Activated CD4-positive, alpha-beta T cell treated with anti-CD3 and anti-CD28 coated beads, Interleukin-2, amount 10 ng/mL, durations not matched to agents 24 days and 14 days (primary cell): Measurements from ENCODE around the gene TBK1. TPM values are rescaled to one million over a fixed set of nuclear protein-coding genes. Genes with fewer than 3 reads are reported as not detected.

ENCODE experiments used
- DNase-seq: peaks from one replicate; pipeline ENCODE4 v3.0.0; 2022
- H3K27ac Mint-ChIP-seq: one replicate; pipeline ENCODE4 v1.8.0; 2022; ENCODE audit warnings: mild to moderate bottlenecking, mixed read lengths
- H3K27me3 Mint-ChIP-seq: one replicate; pipeline ENCODE4 v1.8.0; 2022; ENCODE audit warnings: mixed read lengths
- H3K36me3 Mint-ChIP-seq: one replicate; pipeline ENCODE4 v1.8.0; 2022; ENCODE audit warnings: low read depth, mild to moderate bottlenecking, mixed read lengths
- H3K4me1 Mint-ChIP-seq: one replicate; pipeline ENCODE4 v1.8.0; 2021; ENCODE audit warnings: mixed read lengths
- H3K4me3 Mint-ChIP-seq: one replicate; pipeline ENCODE4 v1.8.0; 2022; ENCODE audit warnings: mild to moderate bottlenecking, moderate library complexity, mixed read lengths
- H3K9me3 Mint-ChIP-seq: one replicate; pipeline ENCODE4 v1.8.0; 2021; ENCODE audit warnings: mixed read lengths
- intact Hi-C: fragments of 100-400 bp; cut with micrococcal nuclease; formaldehyde crosslinking; loops from one replicate; pipeline ENCODE4 v1.15.1; 2023
- total RNA-seq: library from RNA; stranded (reverse); gene quantifications from 2 replicates; pipeline ENCODE4 v1.2.3, GENCODE V29; 2022

TBK1 gene
- total RNA-seq, 1 donor from 2014 or later, result 32.9 TPM

DNA sequence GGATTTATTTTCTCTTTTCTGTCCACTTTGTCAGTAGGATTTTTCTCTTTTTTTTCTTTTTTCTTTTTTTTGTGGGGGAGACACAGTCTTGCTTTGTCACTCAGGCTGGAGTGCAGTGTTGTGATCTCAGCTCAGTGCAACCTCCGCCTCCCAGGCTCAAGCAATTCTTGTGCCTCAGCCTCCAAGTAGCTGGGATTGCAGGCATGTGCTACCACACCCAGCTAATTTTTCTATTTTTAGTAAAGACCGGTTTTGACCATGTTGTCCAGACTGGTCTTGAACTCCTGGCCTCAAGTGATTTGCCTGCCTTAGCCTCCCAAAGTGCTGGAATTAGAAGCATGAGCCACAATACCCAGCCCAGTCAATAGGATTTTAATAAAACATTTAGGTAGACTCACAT lies 21.0 kb upstream of the TBK1 start:
- Mint-ChIP-seq H3K4me3 (no peak overlapping the region), H3K27ac (no peak overlapping the region), H3K4me1 (peaks cover 3% of the 10 kb centered on the region), H3K36me3 (peaks cover 80% of the 10 kb centered on the region), H3K9me3 (no peaks in the 10 kb centered on the region), H3K27me3 (no peaks in the 10 kb centered on the region)
- intact Hi-C loops, result no loop called here
- no peak for DNase-seq

DNA sequence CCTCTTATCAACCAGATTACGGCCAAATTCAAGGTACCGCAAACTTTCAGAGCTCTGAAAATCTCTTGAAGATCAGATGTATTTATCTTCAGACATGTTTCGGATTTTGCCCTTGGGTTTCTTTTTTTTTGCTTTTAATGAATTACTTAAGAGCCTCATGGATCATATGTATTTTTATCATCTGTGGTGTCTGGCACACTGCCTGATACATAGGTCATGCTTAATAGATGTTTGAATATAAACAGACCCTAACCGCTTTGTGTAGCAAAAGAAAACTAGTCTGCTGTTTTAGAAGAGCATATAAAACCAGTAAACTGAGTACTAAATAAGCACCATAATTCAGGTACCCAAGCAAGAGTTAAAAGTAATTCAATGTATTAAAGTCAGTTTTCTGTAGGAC lies 20.1 kb upstream of the TBK1 start:
- Mint-ChIP-seq H3K4me3 (no peak overlapping the region), H3K4me1 (peaks cover 3% of the 10 kb centered on the region), H3K36me3 (peaks cover 75% of the 10 kb centered on the region), H3K27ac (no peak overlapping the region), H3K27me3 (no peaks in the 10 kb centered on the region), H3K9me3 (no peaks in the 10 kb centered on the region)
- no peak for DNase-seq
- intact Hi-C loops, result no loop called here

DNA sequence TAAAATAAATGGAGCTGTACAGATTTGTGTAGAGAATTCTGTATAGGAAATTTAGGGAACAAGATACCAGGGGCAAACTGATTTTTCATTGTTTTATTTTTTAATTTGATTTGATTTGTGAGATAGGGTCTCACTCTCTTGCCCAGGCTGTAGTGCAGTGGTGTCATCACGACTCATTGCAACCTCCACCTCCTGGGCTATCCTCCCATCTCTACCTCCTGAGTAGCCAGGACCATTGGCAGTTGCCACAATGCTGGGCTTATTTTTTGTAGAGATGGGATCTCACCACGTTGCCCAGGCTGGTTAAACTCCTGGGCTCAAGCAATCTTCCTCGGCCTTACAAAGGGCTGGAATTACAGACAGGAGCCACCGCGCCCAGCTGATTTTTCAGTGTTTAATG lies 18.0 kb upstream of the TBK1 start:
- Mint-ChIP-seq H3K4me3 (no peak overlapping the region), H3K9me3 (no peaks in the 10 kb centered on the region), H3K36me3 (peaks cover 79% of the 10 kb centered on the region), H3K4me1 (peaks cover 3% of the 10 kb centered on the region), H3K27ac (no peak overlapping the region), H3K27me3 (no peaks in the 10 kb centered on the region)
- intact Hi-C loops, result no loop called here
- DNase-seq, result no peak

DNA sequence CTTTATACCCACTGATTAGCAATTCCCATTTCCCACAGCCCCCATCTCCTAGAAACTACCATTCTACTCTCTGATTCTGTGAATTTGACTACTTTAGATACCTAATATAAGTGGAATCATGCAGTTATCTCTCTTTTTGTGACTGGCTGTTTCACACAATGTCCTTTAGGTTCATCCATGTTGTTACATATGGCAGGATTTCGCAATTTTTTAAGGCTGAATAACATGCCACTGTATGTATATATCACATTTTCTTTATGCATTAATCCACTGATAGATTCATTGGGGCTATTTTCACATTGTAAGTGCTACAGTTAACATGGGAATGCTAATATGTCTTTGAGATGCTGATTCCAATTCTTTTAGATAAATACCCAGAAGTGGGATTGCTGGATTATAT lies 11.8 kb upstream of the TBK1 start:
- Mint-ChIP-seq H3K36me3 (peaks cover 59% of the 10 kb centered on the region), H3K27ac (no peak overlapping the region), H3K4me1 (peaks cover 2% of the 10 kb centered on the region)

DNA sequence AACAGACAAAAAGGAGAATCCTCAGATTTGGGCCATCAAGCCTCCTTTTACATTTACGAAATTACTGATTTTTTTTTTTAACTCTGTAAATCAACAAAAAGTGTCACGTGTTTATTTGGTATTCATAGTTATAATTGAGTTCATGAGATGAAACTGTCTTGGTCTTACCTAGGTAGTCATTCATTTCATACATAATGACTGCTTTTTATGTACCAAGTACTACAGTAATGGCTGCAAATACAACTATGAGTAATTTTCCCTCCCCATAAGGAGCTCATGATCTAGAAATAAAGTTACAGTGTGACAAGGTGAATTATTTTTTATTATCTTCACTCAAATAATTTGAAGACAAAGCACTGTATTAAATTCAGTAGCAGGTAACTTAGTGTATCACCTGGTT lies 6.4 kb upstream of the TBK1 start:
- no peak overlapping the region for H3K27ac Mint-ChIP-seq
- peaks cover 57% of the 10 kb centered on the region for H3K36me3 Mint-ChIP-seq
- no peak overlapping the region for H3K4me3 Mint-ChIP-seq
- H3K27me3 Mint-ChIP-seq, result no peaks in the 10 kb centered on the region
- H3K4me1 Mint-ChIP-seq, result peaks cover 14% of the 10 kb centered on the region
- no peaks in the 10 kb centered on the region for H3K9me3 Mint-ChIP-seq
- no peak for DNase-seq
- intact Hi-C loops, result no loop called here

More for the DNA sequence above, 11.8 kb upstream of the TBK1 start:
- Mint-ChIP-seq H3K4me3 (no peak overlapping the region), H3K27me3 (no peaks in the 10 kb centered on the region), H3K9me3 (no peaks in the 10 kb centered on the region)
- intact Hi-C loops, result no loop called here
- no peak for DNase-seq

DNA sequence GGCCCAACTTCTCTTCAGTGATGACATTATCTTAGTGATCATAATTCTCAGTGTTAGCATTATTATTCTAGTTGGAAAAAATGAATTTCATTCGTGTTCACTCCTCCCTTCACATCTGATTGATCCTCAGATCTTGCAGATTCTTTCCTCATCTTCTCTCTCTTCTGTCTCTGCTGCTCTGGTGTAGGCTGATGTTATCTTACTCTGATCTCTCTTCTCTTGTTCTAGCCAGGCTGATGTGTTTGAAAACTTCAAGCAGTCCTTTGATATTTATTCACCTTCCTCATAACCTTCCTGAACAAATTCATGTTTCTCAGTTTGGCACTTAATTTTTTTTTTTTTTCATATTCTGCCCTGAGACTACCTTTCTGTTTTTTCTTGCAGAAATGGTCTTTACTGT lies 5.6 kb upstream of the TBK1 start:
- no peaks in the 10 kb centered on the region for H3K27me3 Mint-ChIP-seq
- no peak overlapping the region for H3K4me3 Mint-ChIP-seq
- intact Hi-C loops, result no loop called here
- DNase-seq, result no peak
- no peaks in the 10 kb centered on the region for H3K9me3 Mint-ChIP-seq
- peaks cover 22% of the 10 kb centered on the region for H3K4me1 Mint-ChIP-seq
- H3K27ac Mint-ChIP-seq, result peak overlapping the region; percentile 39
- H3K36me3 Mint-ChIP-seq, result peaks cover 53% of the 10 kb centered on the region

DNA sequence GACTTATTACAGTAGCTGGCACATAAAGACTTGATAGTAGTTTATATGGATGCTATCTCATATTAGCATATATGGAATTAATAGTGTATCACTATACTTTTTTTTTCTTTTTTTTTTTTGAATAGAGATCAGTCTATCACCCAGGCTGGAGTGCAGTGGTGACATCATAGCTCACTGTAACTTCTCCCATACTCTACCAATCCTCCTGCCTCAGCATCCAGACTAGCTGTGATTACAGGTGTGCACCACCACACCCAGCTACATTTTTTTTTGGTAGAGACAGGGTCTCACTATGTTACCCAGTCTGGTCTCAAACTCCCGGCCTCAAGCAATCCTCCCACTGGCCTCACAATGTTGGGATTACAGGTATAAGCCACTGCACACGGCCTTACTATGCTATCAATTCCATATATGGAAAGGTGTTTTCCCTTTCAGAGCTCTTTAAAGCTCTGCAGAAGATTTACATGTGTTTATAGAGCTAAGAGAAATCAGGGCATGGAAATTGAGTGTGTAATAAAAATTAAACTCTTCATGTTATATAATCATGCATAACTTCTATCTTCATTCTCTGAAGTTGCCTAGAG lies 1.8 kb upstream of the TBK1 start:
- intact Hi-C loops, result no loop called here
- Mint-ChIP-seq H3K36me3 (peaks cover 33% of the 10 kb centered on the region), H3K4me3 (peak overlapping the region; percentile 98), H3K27ac (no peak overlapping the region), H3K9me3 (no peaks in the 10 kb centered on the region), H3K27me3 (no peaks in the 10 kb centered on the region), H3K4me1 (peaks cover 34% of the 10 kb centered on the region)
- DNase-seq, result no peak

DNA sequence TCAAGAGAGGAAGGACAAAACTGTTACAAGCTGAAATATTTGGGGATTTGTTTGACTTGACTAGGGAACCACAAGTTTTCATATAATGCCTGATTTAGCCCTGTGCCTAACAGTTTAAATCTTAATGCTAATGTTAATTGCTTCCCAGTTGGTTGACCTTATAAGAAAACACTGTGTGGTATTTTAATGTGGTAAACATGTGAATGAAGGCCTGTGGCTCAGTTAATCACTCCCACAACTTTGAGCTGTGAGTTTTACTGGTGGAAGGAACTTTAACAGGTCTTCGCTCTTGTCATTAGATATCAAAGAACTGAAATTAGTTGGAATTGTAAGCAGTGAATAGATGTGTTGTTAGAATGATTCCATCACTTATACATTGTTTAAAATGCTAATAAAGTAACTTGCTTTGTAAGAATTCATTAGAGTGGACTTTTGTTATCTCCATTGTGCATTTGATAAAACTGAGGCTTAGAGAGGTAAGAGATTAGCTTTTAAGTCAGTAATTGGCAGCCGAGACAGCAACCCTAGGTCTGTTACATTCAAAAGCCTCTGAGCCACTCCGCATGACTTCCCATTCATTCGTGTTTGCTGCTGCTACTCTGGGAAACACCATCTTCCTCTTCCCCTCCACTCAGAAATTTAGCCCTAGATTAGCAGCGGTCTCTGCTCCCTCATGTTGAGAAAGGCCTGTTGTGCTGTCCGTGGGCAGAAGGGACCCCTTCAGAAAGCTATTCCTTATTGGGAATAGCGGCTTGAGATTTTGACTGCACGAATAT lies 1.0 kb upstream of the TBK1 start:
- peak; percentile 66 for DNase-seq
- peaks cover 32% of the 10 kb centered on the region for H3K36me3 Mint-ChIP-seq
- peaks cover 39% of the 10 kb centered on the region for H3K4me1 Mint-ChIP-seq
- intact Hi-C loops, result no loop called here
- H3K9me3 Mint-ChIP-seq, result no peaks in the 10 kb centered on the region
- no peaks in the 10 kb centered on the region for H3K27me3 Mint-ChIP-seq
- H3K4me3 Mint-ChIP-seq, result peak overlapping the region; percentile 98
- H3K27ac Mint-ChIP-seq, result peak overlapping the region; percentile 90

DNA sequence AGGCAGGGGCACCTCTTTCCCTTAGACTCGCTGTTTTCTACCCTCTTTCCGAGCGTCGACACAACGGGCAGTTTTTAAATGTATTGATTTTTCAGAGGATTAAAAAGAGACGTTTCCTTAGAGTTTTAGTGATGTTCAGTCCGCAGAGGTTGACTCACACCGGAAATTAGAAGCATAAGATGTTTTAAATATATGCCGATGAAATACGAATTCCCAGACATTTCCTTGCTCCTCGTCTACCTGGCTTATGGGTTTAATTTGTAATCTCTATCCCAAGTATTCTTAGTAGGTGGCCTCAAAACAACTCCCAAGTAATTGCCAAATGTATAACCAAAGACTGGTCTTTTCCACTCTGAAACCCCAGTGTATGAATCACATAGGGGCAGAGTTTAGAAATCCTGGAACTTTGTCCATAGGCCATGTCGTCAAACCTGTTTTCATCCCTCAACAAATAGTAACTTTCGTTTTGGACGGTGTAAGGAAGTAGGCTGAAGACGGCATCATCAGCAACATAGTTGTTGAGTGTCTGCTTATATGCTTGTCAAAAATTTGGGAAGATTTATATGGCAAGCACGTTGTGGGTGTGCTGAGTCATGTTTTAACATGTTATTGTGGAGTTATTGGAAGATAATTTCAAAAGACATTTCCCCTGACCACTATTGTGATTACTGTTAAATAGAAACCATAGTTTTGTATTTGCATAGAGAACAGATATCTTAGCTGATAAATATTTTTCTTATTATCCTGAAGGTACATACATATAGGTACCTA lies 824 bp downstream of the TBK1 start:
- peak; percentile 67 for DNase-seq
- intact Hi-C loops, result loop anchor here (1.0 to 2.0 kb wide), 4 partner anchors 38 to 230 kb away; partner anchors contain the start of genes KICS2, RASSF3 and XPOT
- Mint-ChIP-seq H3K27ac (peak overlapping the region; percentile 98), H3K27me3 (no peaks in the 10 kb centered on the region), H3K4me1 (peaks cover 44% of the 10 kb centered on the region), H3K9me3 (no peaks in the 10 kb centered on the region), H3K36me3 (peaks cover 25% of the 10 kb centered on the region), H3K4me3 (peak overlapping the region; percentile 95)

DNA sequence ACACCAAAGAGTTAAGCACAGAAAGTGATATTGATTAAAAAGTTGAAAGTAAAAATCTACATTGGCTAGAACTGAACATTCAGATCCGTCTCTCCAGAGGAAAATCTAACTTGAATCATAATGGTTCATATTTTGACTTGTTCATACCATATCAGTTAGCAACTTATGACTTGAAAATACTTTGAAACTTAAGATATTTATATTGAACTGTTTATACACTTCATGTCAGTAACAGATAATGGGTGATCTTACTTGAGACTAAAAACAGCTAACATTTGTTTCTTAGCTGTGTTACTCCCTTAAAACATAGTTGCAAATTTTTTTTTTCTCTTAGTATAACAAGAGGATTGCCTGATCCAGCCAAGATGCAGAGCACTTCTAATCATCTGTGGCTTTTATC lies 3.6 kb downstream of the TBK1 start:
- Mint-ChIP-seq H3K9me3 (no peaks in the 10 kb centered on the region), H3K4me1 (peaks cover 54% of the 10 kb centered on the region), H3K27me3 (no peaks in the 10 kb centered on the region), H3K27ac (peak overlapping the region; percentile 47), H3K36me3 (peaks cover 24% of the 10 kb centered on the region), H3K4me3 (no peak overlapping the region)
- DNase-seq, result no peak
- intact Hi-C loops, result loop anchor here (5.0 kb wide), 2 partner anchors 222 to 302 kb away; partner anchors contain the start of gene GNS

DNA sequence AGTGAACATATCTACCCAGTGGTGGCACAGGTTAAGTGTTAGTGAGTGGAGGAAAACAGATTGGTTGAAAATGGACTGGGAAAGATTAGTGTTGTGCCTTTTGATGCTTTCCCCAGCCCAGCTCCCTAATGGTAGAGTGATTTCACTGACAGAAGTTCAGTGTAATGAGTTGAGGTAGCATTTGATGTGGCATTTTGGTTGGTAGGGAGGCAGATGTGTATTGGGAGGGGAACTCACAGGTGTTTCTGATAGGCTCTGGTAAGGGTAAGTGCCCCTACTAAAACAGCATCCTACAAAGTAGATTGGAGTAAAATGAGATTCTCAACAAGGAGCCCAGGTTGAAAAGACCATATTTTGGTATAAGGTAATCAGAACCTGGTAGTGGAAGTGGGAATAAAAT lies 4.2 kb downstream of the TBK1 start:
- Mint-ChIP-seq H3K36me3 (peaks cover 24% of the 10 kb centered on the region), H3K9me3 (no peaks in the 10 kb centered on the region), H3K4me3 (peak overlapping the region; percentile 25), H3K27ac (peak overlapping the region; percentile 47), H3K27me3 (no peaks in the 10 kb centered on the region), H3K4me1 (peaks cover 48% of the 10 kb centered on the region)
- DNase-seq, result no peak
- intact Hi-C loops, result loop anchor here (5.0 kb wide), 2 partner anchors 221 to 301 kb away; partner anchors contain the start of gene GNS

DNA sequence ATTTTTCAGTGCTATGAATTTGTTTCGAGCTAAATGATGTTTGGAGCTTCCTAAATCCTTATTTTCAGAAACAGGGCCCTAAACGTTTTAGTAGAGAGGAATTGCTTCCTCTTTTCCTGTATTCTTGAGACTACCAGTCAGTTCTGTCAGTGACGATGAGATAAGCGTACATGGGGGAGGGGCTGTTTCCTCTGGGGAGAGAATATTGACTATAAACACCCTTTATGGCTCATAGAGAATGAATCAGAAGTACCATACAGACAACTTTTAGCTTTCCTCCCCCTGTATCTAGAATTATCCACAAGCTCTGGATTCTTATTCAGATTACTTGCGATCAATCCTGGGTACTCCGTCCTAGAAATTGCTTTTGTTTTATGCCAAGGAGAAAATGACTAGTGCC lies 5.1 kb downstream of the TBK1 start:
- H3K9me3 Mint-ChIP-seq, result no peaks in the 10 kb centered on the region
- DNase-seq, result peak; percentile 72

DNA sequence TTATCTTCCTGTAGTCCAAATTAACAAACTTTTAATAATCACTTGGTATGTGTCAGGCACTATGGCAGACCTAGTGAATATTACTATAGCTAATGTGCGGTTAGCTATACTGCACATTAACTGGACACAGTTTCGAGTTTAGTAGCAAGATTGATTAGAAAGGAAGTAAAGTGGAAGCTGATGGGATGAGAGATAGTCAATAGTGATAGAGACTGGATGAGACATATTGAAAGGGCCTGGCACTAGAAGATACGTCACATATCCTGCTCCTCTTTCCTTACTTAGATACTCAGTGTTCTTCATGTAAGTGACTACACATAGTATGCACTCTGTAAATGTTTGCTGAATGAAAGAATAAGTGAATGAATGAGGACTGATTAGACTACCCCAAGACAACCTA lies 5.5 kb downstream of the TBK1 start:
- Mint-ChIP-seq H3K4me3 (peak overlapping the region; percentile 43), H3K9me3 (no peaks in the 10 kb centered on the region)

More for the DNA sequence above, 5.1 kb downstream of the TBK1 start:
- Mint-ChIP-seq H3K27ac (peak overlapping the region; percentile 88), H3K4me1 (peaks cover 44% of the 10 kb centered on the region), H3K27me3 (no peaks in the 10 kb centered on the region), H3K4me3 (peak overlapping the region; percentile 43), H3K36me3 (peaks cover 28% of the 10 kb centered on the region)
- intact Hi-C loops, result loop anchor here (5.0 kb wide), 2 partner anchors 220 to 300 kb away; partner anchors contain the start of gene GNS

More for the DNA sequence above, 5.5 kb downstream of the TBK1 start:
- Mint-ChIP-seq H3K4me1 (peaks cover 44% of the 10 kb centered on the region), H3K27me3 (no peaks in the 10 kb centered on the region), H3K27ac (peak overlapping the region; percentile 88), H3K36me3 (peaks cover 27% of the 10 kb centered on the region)
- intact Hi-C loops, result loop anchor here (5.0 kb wide), 2 partner anchors 220 to 300 kb away; partner anchors contain the start of gene GNS
- DNase-seq, result no peak
